CD1c-positive myeloid dendritic cell (primary cell): ENCODE measurements around the gene SLC4A7.

Source experiments
- DNase-seq: peaks from one replicate; pipeline ENCODE4 v3.0.0-alpha.2; 2016; ENCODE audit errors: extremely low spot score

The SLC4A7 gene

DNA sequence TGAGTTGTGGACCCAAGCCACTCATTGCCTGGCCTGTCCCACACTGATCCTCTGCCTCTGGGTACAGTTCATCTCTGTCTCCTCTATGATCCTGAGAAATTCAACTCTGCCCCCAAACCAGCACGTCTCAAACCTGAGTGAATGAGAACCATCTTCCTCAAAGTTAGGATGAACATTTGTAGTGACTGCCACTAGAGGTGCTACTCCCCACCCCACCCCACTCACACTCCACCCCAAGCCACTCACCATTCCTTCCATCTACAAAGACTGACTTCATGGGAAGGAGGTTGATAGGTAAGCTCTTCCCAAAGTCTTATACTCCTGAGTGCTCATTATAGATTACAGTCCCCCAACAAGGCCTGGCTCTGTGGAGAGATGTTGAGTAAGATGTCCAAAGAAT lies 158.8 kb downstream of the SLC4A7 start:
- no peak for DNase-seq

GRCh38 chr3:27324686-27325085 lies 159.5 kb downstream of the SLC4A7 start:
- no peak for DNase-seq

GRCh38 chr3:27323087-27323570 lies 161.1 kb downstream of the SLC4A7 start:
- no peak for DNase-seq
